WTC11 (cell line): ENCODE results near the gene HOXB5. TPM values are rescaled to one million over a fixed set of nuclear protein-coding genes. Genes with fewer than 3 reads are reported as not detected.

Experiments
- ATAC-seq: fragments of 200-7000 bp; cut with Tn5 transposase; 2 replicates; pipeline ENCODE4 v1.10.0; 2021; ENCODE audit warnings: mild to moderate bottlenecking, moderate library complexity
- CTCF ChIA-PET: fragments of 300-600 bp; sonication (Branson Sonifier 250); formaldehyde crosslinking; loops from one replicate; lab custom pipeline; 2021; ENCODE audit warnings: antibody characterized with exemption; lab: Charles Lee
- POLR2A ChIA-PET: fragments of 350-600 bp; sonication (Branson Sonifier 250); formaldehyde crosslinking; loops from one replicate; lab custom pipeline; 2021; ENCODE audit warnings: antibody characterized with exemption; lab: Charles Lee
- DNase-seq: peaks from one replicate; pipeline ENCODE4 v3.0.0; 2021; ENCODE audit warnings: low spot score
- H3K27ac Mint-ChIP-seq: 2 replicates; pipeline ENCODE4 v1.8.0; 2021; ENCODE audit warnings: mixed read lengths
- H3K27me3 Mint-ChIP-seq: 2 replicates; pipeline ENCODE4 v1.8.0; 2021; ENCODE audit warnings: low read depth, mild to moderate bottlenecking, moderate library complexity, mixed read lengths
- H3K36me3 Mint-ChIP-seq: 2 replicates; pipeline ENCODE4 v1.8.0; 2021; ENCODE audit warnings: mixed read lengths
- H3K4me1 Mint-ChIP-seq: 2 replicates; pipeline ENCODE4 v1.8.0; 2022; ENCODE audit warnings: mixed read lengths
- H3K4me3 Mint-ChIP-seq: 2 replicates; pipeline ENCODE4 v1.8.0; 2021; ENCODE audit warnings: mild to moderate bottlenecking, moderate library complexity, mixed read lengths
- H3K9me3 Mint-ChIP-seq: 2 replicates; pipeline ENCODE4 v1.8.0; 2021; ENCODE audit warnings: mixed read lengths
- CREB1 ChIP-seq: sonication (generic); formaldehyde crosslinking; IDR thresholded peaks from 2 replicates; pipeline ENCODE4 v1.8.0; 2023; ENCODE audit warnings: mild to moderate bottlenecking, missing genetic modification reagents
- E2F5 ChIP-seq: sonication (generic); formaldehyde crosslinking; IDR thresholded peaks from 2 replicates; pipeline ENCODE4 v1.8.1; 2022; ENCODE audit warnings: mild to moderate bottlenecking, moderate library complexity, missing genetic modification reagents
- FOXJ3 ChIP-seq: sonication (generic); formaldehyde crosslinking; IDR thresholded peaks from 2 replicates; pipeline ENCODE4 v1.9.0; 2021; ENCODE audit warnings: missing genetic modification reagents, mild to moderate bottlenecking, borderline replicate concordance
- HMGXB4 ChIP-seq: sonication (generic); formaldehyde crosslinking; IDR thresholded peaks from 2 replicates; pipeline ENCODE4 v1.8.1; 2023; ENCODE audit warnings: mild to moderate bottlenecking, moderate library complexity, missing genetic modification reagents
- MXD4 ChIP-seq: fragments of 250-450 bp; sonication (Bioruptor Pico); IDR thresholded peaks from 2 replicates; pipeline ENCODE4 v1.8.0; 2021; ENCODE audit warnings: mild to moderate bottlenecking, moderate library complexity, borderline replicate concordance
- NR1H2 ChIP-seq: sonication (generic); formaldehyde crosslinking; IDR thresholded peaks from 2 replicates; pipeline ENCODE4 v1.9.0; 2021; ENCODE audit warnings: mild to moderate bottlenecking, moderate library complexity, missing genetic modification reagents
- NR3C1 ChIP-seq: sonication (generic); formaldehyde crosslinking; conservative IDR thresholded peaks from 2 replicates; pipeline ENCODE4 v1.8.1; 2023; ENCODE audit warnings: low read depth, mild to moderate bottlenecking, missing genetic modification reagents
- TEAD4 ChIP-seq: sonication (generic); formaldehyde crosslinking; IDR thresholded peaks from 2 replicates; pipeline ENCODE4 v1.8.0; 2022; ENCODE audit warnings: mild to moderate bottlenecking, missing genetic modification reagents
- ZNF121 ChIP-seq: sonication (generic); formaldehyde crosslinking; IDR thresholded peaks from 2 replicates; pipeline ENCODE4 v1.8.0; 2023; ENCODE audit warnings: missing genetic modification reagents
- ZNF425 ChIP-seq: fragments of 250-450 bp; sonication (Bioruptor Pico); conservative IDR thresholded peaks from 2 replicates; pipeline ENCODE4 v1.9.0; 2021; ENCODE audit warnings: mild to moderate bottlenecking
- ZNF512 ChIP-seq: sonication (generic); formaldehyde crosslinking; IDR thresholded peaks from 2 replicates; pipeline ENCODE4 v1.8.1; 2022; ENCODE audit warnings: missing genetic modification reagents, borderline replicate concordance
- total RNA-seq: library from RNA; stranded (reverse); gene quantifications from 3 replicates; pipeline ENCODE4 v1.2.3, GENCODE V29; 2021
- TF ChIP-seq, protein P1 (sequence below): sonication (generic); formaldehyde crosslinking; conservative IDR thresholded peaks from 2 replicates; pipeline ENCODE4 v1.8.1; 2022; ENCODE audit warnings: mild to moderate bottlenecking, missing genetic modification reagents
- TF ChIP-seq, protein P2 (sequence below): fragments of 200-600 bp; IDR thresholded peaks from 2 replicates; pipeline ENCODE4 v1.8.0; 2022; ENCODE audit warnings: antibody characterized with exemption
- TF ChIP-seq, protein P3 (sequence below): sonication (generic); formaldehyde crosslinking; IDR thresholded peaks from 2 replicates; pipeline ENCODE4 v1.8.1; 2023; ENCODE audit warnings: mild to moderate bottlenecking, missing genetic modification reagents, moderate library complexity

The HOXB5 gene
- total RNA-seq, 1 experiment from 2014 or later = not detected

GRCh38 chr17:48558831-48559121 lies 34.8 kb downstream of the HOXB5 start:
- Mint-ChIP-seq H3K36me3 (no peaks in the 10 kb centered on the region), H3K27ac (no peak overlapping the region), H3K4me1 (peaks cover 35% of the 10 kb centered on the region), H3K9me3 (no peaks in the 10 kb centered on the region), H3K4me3 (no peak overlapping the region), H3K27me3 (peaks cover 100% of the 10 kb centered on the region; the same call in 1 of the 2 replicates)
- POLR2A ChIA-PET = no interaction called here
- no peak for TF ChIP-seq MXD4
- ATAC-seq (no peak), DNase-seq (no peak)
- CTCF ChIA-PET = interaction anchor here (0.8 to 1.9 kb wide), 2 partner anchors 57 to 78 kb away, joined by 3 to 7 read pairs; no protein-coding TSS in a partner anchor

GRCh38 chr17:48558057-48558830 lies 35.3 kb downstream of the HOXB5 start:
- H3K27me3 Mint-ChIP-seq = peaks cover 100% of the 10 kb centered on the region; the same call in 1 of the 2 replicates
- no peaks in the 10 kb centered on the region for H3K36me3 Mint-ChIP-seq
- no peak overlapping the region for H3K27ac Mint-ChIP-seq
- peaks cover 32% of the 10 kb centered on the region for H3K4me1 Mint-ChIP-seq
- no peak for TF ChIP-seq E2F5 (CRISPR knock-in tag)
- ATAC-seq (no peak), DNase-seq (no peak)
- ChIA-PET POLR2A (interaction anchor here (0.9 kb wide), 1 partner anchor 57 kb away, joined by 3 read pairs; no protein-coding TSS in a partner anchor), CTCF (no interaction called here)
- no peaks in the 10 kb centered on the region for H3K9me3 Mint-ChIP-seq
- no peak overlapping the region for H3K4me3 Mint-ChIP-seq

- Mint-ChIP-seq H3K27ac (no peak overlapping the region), H3K4me3 (no peak overlapping the region), H3K4me1 (peaks cover 36% of the 10 kb centered on the region), H3K36me3 (no peaks in the 10 kb centered on the region), H3K27me3 (peaks cover 100% of the 10 kb centered on the region; the same call in 1 of the 2 replicates), H3K9me3 (no peaks in the 10 kb centered on the region)
- TF ChIP-seq HMGXB4 (CRISPR knock-in tag) = no peak
- TF ChIP-seq, protein P1, sequence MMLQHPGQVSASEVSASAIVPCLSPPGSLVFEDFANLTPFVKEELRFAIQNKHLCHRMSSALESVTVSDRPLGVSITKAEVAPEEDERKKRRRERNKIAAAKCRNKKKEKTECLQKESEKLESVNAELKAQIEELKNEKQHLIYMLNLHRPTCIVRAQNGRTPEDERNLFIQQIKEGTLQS (CRISPR knock-in tag) = no peak
- TF ChIP-seq, protein P2, sequence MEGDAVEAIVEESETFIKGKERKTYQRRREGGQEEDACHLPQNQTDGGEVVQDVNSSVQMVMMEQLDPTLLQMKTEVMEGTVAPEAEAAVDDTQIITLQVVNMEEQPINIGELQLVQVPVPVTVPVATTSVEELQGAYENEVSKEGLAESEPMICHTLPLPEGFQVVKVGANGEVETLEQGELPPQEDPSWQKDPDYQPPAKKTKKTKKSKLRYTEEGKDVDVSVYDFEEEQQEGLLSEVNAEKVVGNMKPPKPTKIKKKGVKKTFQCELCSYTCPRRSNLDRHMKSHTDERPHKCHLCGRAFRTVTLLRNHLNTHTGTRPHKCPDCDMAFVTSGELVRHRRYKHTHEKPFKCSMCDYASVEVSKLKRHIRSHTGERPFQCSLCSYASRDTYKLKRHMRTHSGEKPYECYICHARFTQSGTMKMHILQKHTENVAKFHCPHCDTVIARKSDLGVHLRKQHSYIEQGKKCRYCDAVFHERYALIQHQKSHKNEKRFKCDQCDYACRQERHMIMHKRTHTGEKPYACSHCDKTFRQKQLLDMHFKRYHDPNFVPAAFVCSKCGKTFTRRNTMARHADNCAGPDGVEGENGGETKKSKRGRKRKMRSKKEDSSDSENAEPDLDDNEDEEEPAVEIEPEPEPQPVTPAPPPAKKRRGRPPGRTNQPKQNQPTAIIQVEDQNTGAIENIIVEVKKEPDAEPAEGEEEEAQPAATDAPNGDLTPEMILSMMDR = no peak
- CTCF ChIA-PET = interaction anchor here (0.6 to 1.2 kb wide), 4 partner anchors 32 to 294 kb away, joined by 3 to 4 read pairs (median 4); no protein-coding TSS in a partner anchor
- POLR2A ChIA-PET = interaction anchor here (0.6 kb wide), 1 partner anchor 120 kb away, joined by 3 read pairs; no protein-coding TSS in a partner anchor
- ATAC-seq (no peak), DNase-seq (no peak)
Observed at GRCh38 chr17:48556576-48557401, 36.8 kb downstream of the HOXB5 start.

DNA sequence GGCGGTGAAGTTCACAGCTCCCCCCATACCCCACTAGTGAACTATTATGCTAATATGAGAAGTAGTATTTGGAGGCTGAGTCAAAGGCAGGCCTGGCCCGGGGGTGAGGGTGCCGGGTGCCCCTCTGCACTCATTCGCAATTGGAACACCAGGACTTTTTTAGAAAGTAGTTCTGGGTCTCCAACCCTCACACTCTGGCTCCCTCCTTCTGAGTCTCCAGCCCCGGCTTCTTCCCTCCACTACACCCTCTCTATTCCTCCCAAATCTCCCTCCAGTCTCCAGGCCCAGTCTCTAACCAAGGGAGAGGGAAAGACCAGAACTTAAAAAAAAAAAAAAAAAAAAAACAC lies 37.4 kb downstream of the HOXB5 start:
- CTCF ChIA-PET = interaction anchor here (0.6 to 0.9 kb wide), 4 partner anchors 32 to 80 kb away, joined by 3 to 4 read pairs (median 3); no protein-coding TSS in a partner anchor
- Mint-ChIP-seq H3K27ac (no peak overlapping the region), H3K27me3 (peaks cover 100% of the 10 kb centered on the region; the same call in 1 of the 2 replicates), H3K9me3 (no peaks in the 10 kb centered on the region), H3K4me3 (no peak overlapping the region), H3K4me1 (peaks cover 38% of the 10 kb centered on the region), H3K36me3 (no peaks in the 10 kb centered on the region)
- ATAC-seq (no peak), DNase-seq (no peak)
- POLR2A ChIA-PET = no interaction called here
- TF ChIP-seq NR1H2 (no peak), FOXJ3 (CRISPR knock-in tag) (no peak), ZNF425 (no peak), CREB1 (CRISPR knock-in tag) (no peak), NR3C1 (CRISPR knock-in tag) (no peak), TEAD4 (no peak), ZNF121 (CRISPR knock-in tag) (no peak), ZNF512 (CRISPR knock-in tag) (no peak)
- TF ChIP-seq, protein P3, sequence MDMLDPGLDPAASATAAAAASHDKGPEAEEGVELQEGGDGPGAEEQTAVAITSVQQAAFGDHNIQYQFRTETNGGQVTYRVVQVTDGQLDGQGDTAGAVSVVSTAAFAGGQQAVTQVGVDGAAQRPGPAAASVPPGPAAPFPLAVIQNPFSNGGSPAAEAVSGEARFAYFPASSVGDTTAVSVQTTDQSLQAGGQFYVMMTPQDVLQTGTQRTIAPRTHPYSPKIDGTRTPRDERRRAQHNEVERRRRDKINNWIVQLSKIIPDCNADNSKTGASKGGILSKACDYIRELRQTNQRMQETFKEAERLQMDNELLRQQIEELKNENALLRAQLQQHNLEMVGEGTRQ (CRISPR knock-in tag) = no peak
